HG03025 (cell line): ENCODE results near the gene GMPPB.
"Not testable (repeated sequence)": the region's sequence is repeated elsewhere in the genome, so short reads cannot be mapped to it uniquely, and the experiment has no call there.

Experiments
- ATAC-seq: cut with Tn5 transposase; IDR thresholded peaks from one replicate; pipeline ENCODE4 v1.9.1; 2021; ENCODE audit warnings: mild to moderate bottlenecking, moderate library complexity; ENCODE audit not compliant: unreplicated experiment, low FRiP score

Gene GMPPB

GRCh38 chr3:49694409-49695070, 29.2 kb downstream of the GMPPB start:
- ATAC-seq: not testable (repeated sequence)

GRCh38 chr3:49691481-49691880, 32.3 kb downstream of the GMPPB start:
- ATAC-seq: not testable (repeated sequence)

- not testable (repeated sequence) for ATAC-seq
Observed at GRCh38 chr3:49690856-49691255, 32.9 kb downstream of the GMPPB start.

- not testable (repeated sequence) for ATAC-seq
Observed at GRCh38 chr3:49689908-49690624, 33.7 kb downstream of the GMPPB start.

GRCh38 chr3:49689046-49689907, 34.5 kb downstream of the GMPPB start, which contains the start of the genes MST1 and RNF123:
TSS of gene MST1 (minus strand) at chr3:49689474. CDS start at chr3:49688691, 783 bp downstream.
TSS of gene RNF123 (plus strand) at chr3:49689557. CDS start at chr3:49691166, 1,609 bp downstream.
- ATAC-seq: no peak

GRCh38 chr3:49688338-49689045, 35.3 kb downstream of the GMPPB start:
- not testable (repeated sequence) for ATAC-seq

GRCh38 chr3:49687424-49687795, 36.3 kb downstream of the GMPPB start:
- not testable (repeated sequence) for ATAC-seq

- ATAC-seq: not testable (repeated sequence)
Observed at GRCh38 chr3:49686769-49687423, 36.9 kb downstream of the GMPPB start.

- ATAC-seq: not testable (repeated sequence)
Observed at GRCh38 chr3:49686346-49686745, 37.4 kb downstream of the GMPPB start.

- ATAC-seq: not testable (repeated sequence)
Observed at GRCh38 chr3:49685846-49686245, 37.9 kb downstream of the GMPPB start.

- not testable (repeated sequence) for ATAC-seq
Observed at GRCh38 chr3:49685103-49685502, 38.6 kb downstream of the GMPPB start.

- not testable (repeated sequence) for ATAC-seq
Observed at GRCh38 chr3:49684453-49684852, 39.3 kb downstream of the GMPPB start.

- ATAC-seq: no peak
Observed at GRCh38 chr3:49683162-49683561, 40.6 kb downstream of the GMPPB start.

GRCh38 chr3:49681543-49681942, 42.2 kb downstream of the GMPPB start:
- no peak for ATAC-seq

- ATAC-seq: no peak
Observed at GRCh38 chr3:49681232-49681522, 42.6 kb downstream of the GMPPB start.

- ATAC-seq: no peak
Observed at GRCh38 chr3:49680493-49681231, 43.1 kb downstream of the GMPPB start.

GRCh38 chr3:49675912-49676311, 47.8 kb downstream of the GMPPB start:
- ATAC-seq: no peak

- ATAC-seq: peak; percentile 14
Observed at GRCh38 chr3:49674497-49674983, 49.2 kb downstream of the GMPPB start.
